ENCODE data around the gene TBXA2R.
"Not testable (repeated sequence)": the region's sequence is repeated elsewhere in the genome, so short reads cannot be mapped to it uniquely, and the experiment has no call there.

DNA sequence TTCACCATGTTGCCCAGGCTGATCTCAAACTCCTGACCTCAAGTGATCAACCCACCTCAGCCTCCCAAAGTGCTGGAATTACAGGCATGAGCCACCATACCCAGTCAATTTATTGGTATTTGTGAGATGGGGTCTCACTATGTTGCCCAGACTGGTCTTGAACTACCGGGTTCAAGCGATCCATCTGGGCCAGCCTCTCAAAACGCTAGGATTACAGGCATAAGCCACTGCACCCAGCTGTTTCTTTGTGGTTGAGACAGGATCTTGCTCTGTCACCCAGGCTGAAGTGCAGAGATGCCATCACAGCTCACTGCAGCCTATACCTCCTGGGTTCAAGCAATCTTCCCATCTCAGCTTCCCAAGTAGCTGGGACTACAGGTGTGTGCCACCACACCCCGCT is 24.9 kb downstream of the TBXA2R start:
- TF ChIP-seq, protein P1, sequence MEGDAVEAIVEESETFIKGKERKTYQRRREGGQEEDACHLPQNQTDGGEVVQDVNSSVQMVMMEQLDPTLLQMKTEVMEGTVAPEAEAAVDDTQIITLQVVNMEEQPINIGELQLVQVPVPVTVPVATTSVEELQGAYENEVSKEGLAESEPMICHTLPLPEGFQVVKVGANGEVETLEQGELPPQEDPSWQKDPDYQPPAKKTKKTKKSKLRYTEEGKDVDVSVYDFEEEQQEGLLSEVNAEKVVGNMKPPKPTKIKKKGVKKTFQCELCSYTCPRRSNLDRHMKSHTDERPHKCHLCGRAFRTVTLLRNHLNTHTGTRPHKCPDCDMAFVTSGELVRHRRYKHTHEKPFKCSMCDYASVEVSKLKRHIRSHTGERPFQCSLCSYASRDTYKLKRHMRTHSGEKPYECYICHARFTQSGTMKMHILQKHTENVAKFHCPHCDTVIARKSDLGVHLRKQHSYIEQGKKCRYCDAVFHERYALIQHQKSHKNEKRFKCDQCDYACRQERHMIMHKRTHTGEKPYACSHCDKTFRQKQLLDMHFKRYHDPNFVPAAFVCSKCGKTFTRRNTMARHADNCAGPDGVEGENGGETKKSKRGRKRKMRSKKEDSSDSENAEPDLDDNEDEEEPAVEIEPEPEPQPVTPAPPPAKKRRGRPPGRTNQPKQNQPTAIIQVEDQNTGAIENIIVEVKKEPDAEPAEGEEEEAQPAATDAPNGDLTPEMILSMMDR (IDR thresholded peaks at IDR 0.05): not testable (repeated sequence)
- TF ChIP-seq, protein P2, sequence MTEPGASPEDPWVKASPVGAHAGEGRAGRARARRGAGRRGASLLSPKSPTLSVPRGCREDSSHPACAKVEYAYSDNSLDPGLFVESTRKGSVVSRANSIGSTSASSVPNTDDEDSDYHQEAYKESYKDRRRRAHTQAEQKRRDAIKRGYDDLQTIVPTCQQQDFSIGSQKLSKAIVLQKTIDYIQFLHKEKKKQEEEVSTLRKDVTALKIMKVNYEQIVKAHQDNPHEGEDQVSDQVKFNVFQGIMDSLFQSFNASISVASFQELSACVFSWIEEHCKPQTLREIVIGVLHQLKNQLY (CRISPR knock-in tag; IDR thresholded peaks at IDR 0.05): not testable (repeated sequence)
- not testable (repeated sequence) for TF ChIP-seq CREM (CRISPR knock-in tag; IDR thresholded peaks at IDR 0.05)
